ENCODE data around the gene FAM170A. TPM values are rescaled to one million over a fixed set of nuclear protein-coding genes. Genes with fewer than 3 reads are reported as not detected.

Gene FAM170A, protein sequence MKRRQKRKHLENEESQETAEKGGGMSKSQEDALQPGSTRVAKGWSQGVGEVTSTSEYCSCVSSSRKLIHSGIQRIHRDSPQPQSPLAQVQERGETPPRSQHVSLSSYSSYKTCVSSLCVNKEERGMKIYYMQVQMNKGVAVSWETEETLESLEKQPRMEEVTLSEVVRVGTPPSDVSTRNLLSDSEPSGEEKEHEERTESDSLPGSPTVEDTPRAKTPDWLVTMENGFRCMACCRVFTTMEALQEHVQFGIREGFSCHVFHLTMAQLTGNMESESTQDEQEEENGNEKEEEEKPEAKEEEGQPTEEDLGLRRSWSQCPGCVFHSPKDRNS
- not detected for total RNA-seq

DNA sequence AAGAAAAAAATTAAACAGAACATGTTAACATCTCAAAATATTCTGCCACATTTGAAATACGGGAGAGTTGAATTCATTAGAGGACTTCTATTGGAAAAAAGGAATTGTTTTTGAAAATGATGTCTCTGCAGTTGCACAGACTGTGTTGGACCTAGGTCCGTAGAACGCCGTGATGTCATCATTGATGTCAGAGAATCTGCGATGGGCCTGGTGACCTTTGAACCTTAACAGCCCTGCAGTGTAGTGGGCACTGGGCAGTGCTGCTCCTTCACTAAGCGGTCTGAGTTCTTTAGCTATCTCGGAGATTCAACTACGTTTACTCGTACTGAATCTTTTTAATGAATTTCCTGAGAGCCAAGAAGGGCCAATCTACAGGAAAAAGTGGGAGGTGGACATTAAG lies at the start of gene FAM170A:
FAM170A (plus strand) TSS at position 220 of the 400 bp plus-strand sequence. CDS start 211 bp downstream, outside the sequence.
- no peak within 1 kb of the TSS for H3K4me3 ChIP-seq
- H3K9me3 ChIP-seq, result no peaks in the 10 kb centered on the region
- TF ChIP-seq, protein P1, sequence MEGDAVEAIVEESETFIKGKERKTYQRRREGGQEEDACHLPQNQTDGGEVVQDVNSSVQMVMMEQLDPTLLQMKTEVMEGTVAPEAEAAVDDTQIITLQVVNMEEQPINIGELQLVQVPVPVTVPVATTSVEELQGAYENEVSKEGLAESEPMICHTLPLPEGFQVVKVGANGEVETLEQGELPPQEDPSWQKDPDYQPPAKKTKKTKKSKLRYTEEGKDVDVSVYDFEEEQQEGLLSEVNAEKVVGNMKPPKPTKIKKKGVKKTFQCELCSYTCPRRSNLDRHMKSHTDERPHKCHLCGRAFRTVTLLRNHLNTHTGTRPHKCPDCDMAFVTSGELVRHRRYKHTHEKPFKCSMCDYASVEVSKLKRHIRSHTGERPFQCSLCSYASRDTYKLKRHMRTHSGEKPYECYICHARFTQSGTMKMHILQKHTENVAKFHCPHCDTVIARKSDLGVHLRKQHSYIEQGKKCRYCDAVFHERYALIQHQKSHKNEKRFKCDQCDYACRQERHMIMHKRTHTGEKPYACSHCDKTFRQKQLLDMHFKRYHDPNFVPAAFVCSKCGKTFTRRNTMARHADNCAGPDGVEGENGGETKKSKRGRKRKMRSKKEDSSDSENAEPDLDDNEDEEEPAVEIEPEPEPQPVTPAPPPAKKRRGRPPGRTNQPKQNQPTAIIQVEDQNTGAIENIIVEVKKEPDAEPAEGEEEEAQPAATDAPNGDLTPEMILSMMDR (IDR thresholded peaks at IDR 0.05), result no peak
- TF ChIP-seq POLR2AphosphoS5 (IDR thresholded peaks at IDR 0.05; ENCODE audit: insufficient read depth in 1 of 2, low read depth in 1 of 2) (no peak), POLR2A (IDR thresholded peaks at IDR 0.05) (no peak)
- DNase-seq (ENCODE audit: extremely low spot score in 2 of 2), result no peak
- H3K4me1 ChIP-seq, result no peaks in the 10 kb centered on the region
- intact Hi-C loops (cut with DNase I), result no loop called here
- no peaks in the 10 kb centered on the region for H3K27me3 ChIP-seq
- H3K27ac ChIP-seq, result no peak within 1 kb of the TSS
- no peaks in the 10 kb centered on the region for H3K36me3 ChIP-seq

DNA sequence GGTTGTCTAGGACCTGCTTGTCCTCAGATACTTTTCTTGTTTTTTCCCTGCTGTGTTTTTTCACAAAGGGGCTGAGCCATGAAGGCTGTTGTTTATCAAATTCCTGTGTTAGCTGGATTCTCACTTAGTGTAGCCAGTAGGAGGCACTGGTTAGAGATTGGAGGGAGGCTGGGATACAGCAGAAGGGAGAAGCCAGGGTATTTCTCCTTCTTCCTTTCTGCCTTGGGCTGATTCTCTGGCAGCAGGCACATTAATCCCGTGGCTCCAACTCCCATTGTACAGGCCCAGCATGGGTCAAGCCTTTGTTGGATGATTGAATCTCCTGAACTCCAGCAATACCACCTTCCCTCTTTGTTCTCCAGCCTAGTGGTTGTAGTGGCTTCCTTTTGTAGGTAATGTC lies 46.4 kb upstream of the FAM170A start:
- no peak for TF ChIP-seq POLR2A (IDR thresholded peaks at IDR 0.05)
- TF ChIP-seq, protein P1 (IDR thresholded peaks at IDR 0.05), result no peak
- TF ChIP-seq POLR2AphosphoS5 (IDR thresholded peaks at IDR 0.05; ENCODE audit: insufficient read depth in 1 of 2, low read depth in 1 of 2), result no peak
- intact Hi-C loops (cut with DNase I), result no loop called here
- H3K4me1 ChIP-seq, result no peaks in the 10 kb centered on the region
- no peak overlapping the region for H3K27ac ChIP-seq
- no peaks in the 10 kb centered on the region for H3K9me3 ChIP-seq
- H3K4me3 ChIP-seq, result no peak overlapping the region
- no peaks in the 10 kb centered on the region for H3K36me3 ChIP-seq
- no peak for DNase-seq (ENCODE audit: extremely low spot score in 2 of 2)
- no peaks in the 10 kb centered on the region for H3K27me3 ChIP-seq

DNA sequence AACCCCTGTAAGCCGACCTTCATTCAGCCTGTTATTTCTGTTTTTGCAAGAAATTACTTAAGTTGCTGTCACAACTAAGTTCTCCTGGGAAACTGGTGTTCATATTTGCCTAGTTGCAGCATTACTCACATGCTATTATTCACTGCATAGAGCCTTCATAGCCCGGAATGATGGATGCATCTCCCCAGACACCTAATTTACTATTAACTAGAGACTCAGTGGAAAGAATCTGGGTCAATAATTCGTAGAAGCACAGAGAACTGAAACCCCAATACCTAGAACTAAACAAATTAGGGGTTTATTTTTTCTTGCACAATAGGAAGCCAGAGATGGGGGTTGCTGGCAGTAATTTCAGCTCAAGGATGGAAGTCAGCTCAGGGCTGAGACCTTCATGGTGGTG lies 45.7 kb upstream of the FAM170A start:
- H3K27me3 ChIP-seq, result no peaks in the 10 kb centered on the region
- no peak for DNase-seq (ENCODE audit: extremely low spot score in 2 of 2)
- no peaks in the 10 kb centered on the region for H3K4me1 ChIP-seq
- no peaks in the 10 kb centered on the region for H3K9me3 ChIP-seq
- H3K36me3 ChIP-seq, result no peaks in the 10 kb centered on the region
- intact Hi-C loops (cut with DNase I), result no loop called here
- no peak overlapping the region for H3K4me3 ChIP-seq
- TF ChIP-seq POLR2AphosphoS5 (IDR thresholded peaks at IDR 0.05; ENCODE audit: insufficient read depth in 1 of 2, low read depth in 1 of 2) (no peak), POLR2A (IDR thresholded peaks at IDR 0.05) (no peak)
- TF ChIP-seq, protein P1 (IDR thresholded peaks at IDR 0.05), result no peak
- H3K27ac ChIP-seq, result no peak overlapping the region

DNA sequence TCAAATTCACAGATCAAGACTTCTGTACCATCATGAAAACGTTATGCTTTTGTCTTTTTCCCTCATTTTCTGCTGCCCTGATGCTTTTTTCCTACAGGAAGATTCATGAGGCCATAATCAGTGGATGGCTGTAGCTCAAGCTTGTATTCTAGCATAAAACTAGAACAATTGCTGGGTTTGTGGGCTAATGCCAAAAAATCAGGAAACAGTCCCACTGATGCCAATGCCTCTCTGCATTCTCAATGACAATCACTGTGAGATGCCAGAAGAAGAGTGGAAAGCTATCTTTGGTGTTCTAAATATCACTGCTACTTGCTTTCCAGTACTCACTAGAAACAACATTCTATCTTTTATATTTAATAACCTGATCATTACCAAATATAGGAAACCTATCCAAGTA lies 33.3 kb upstream of the FAM170A start:
- intact Hi-C loops (cut with DNase I), result no loop called here
- TF ChIP-seq POLR2A (IDR thresholded peaks at IDR 0.05), result no peak
- no peaks in the 10 kb centered on the region for H3K36me3 ChIP-seq
- H3K27me3 ChIP-seq, result no peaks in the 10 kb centered on the region
- H3K27ac ChIP-seq, result no peak overlapping the region
- no peaks in the 10 kb centered on the region for H3K4me1 ChIP-seq
- no peaks in the 10 kb centered on the region for H3K9me3 ChIP-seq
- H3K4me3 ChIP-seq, result no peak overlapping the region
- no peak for DNase-seq (ENCODE audit: extremely low spot score in 2 of 2)

DNA sequence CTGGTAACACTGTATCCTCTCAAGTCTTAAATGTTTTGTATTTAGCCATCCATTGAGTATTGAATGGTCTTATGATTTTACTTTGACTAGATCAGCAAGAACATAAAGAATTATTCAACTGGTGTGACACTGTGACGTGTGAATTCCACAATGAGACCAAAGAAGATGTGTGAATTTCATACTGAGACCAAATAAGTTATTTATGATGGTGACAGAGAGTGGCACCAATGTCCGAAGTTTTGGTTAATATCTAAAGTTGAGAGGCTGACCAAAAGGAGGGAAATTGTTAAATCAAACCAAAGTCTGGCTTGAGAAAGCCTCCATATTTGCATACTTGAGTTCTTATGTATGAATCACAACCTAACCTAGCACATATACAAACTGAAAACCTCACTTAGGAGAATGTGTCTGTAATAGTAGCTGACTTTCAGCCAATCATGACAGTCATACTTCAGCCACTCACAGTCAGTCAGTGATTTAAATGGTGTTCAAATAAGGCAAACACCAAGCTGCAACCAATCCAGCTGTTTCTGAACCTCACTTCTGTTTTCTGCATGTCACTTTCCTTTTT lies 31.5 kb upstream of the FAM170A start:
- Histone ChIP-seq H3K9me3 (no peaks in the 10 kb centered on the region), H3K27ac (no peak overlapping the region), H3K36me3 (no peaks in the 10 kb centered on the region), H3K4me1 (no peaks in the 10 kb centered on the region), H3K27me3 (no peaks in the 10 kb centered on the region), H3K4me3 (no peak overlapping the region)
- intact Hi-C loops (cut with DNase I), result no loop called here
- DNase-seq (ENCODE audit: extremely low spot score in 2 of 2), result no peak
- TF ChIP-seq, protein P1 (IDR thresholded peaks at IDR 0.05), result no peak
- TF ChIP-seq POLR2A (IDR thresholded peaks at IDR 0.05), result no peak
- TF ChIP-seq POLR2AphosphoS5 (IDR thresholded peaks at IDR 0.05; ENCODE audit: insufficient read depth in 1 of 2, low read depth in 1 of 2), result no peak

Measured in vagina (tissue), 2 donors.